GM12892 (cell line): Measurements from ENCODE around the gene NEUROD1.

Experiments
- POLR2A ChIP-seq: IDR thresholded peaks from 2 replicates; pipeline ENCODE4 v1.6.1; 2011; ENCODE audit warnings: low read depth, low read length, control low read depth
- POLR2AphosphoS5 ChIP-seq: IDR thresholded peaks from 2 replicates; pipeline ENCODE4 v1.6.1; 2011; ENCODE audit warnings: low read depth, low read length, control low read depth
- TAF1 ChIP-seq: IDR thresholded peaks from 2 replicates; pipeline ENCODE4 v1.6.1; 2011; ENCODE audit warnings: low read depth, mild to moderate bottlenecking, control low read depth, low read length, borderline replicate concordance

DNA sequence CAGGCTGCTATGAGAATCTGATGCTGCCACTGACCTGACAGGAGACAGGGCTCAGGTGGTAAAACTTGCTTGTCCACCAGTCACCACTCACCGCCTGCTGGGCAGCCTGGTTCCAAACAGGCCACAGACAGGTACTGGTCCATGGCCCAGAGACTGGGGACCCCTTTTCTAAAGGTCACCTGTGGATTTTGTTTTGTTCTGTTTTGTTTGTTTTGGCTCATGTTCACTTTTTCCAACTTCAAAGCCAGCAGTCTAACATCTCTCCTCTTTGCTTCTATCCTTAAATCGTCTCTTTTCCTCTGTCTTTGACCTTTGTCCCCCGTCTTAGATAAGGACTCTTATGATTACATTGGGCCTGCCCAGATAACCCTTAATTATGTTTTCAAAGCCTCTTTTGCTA, 20.1 kb downstream of the NEUROD1 start:
- TF ChIP-seq TAF1 (no peak), POLR2A (no peak), POLR2AphosphoS5 (no peak)
